GM18870 (cell line): ENCODE results near the gene TRAPPC4.
"Not testable (repeated sequence)": the region's sequence is repeated elsewhere in the genome, so short reads cannot be mapped to it uniquely, and the experiment has no call there.

Experiments used
- ATAC-seq: cut with Tn5 transposase; IDR thresholded peaks from one replicate; pipeline ENCODE4 v1.9.1; 2021; ENCODE audit warnings: moderate library complexity; ENCODE audit not compliant: unreplicated experiment

The TRAPPC4 gene, protein sequence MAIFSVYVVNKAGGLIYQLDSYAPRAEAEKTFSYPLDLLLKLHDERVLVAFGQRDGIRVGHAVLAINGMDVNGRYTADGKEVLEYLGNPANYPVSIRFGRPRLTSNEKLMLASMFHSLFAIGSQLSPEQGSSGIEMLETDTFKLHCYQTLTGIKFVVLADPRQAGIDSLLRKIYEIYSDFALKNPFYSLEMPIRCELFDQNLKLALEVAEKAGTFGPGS

DNA sequence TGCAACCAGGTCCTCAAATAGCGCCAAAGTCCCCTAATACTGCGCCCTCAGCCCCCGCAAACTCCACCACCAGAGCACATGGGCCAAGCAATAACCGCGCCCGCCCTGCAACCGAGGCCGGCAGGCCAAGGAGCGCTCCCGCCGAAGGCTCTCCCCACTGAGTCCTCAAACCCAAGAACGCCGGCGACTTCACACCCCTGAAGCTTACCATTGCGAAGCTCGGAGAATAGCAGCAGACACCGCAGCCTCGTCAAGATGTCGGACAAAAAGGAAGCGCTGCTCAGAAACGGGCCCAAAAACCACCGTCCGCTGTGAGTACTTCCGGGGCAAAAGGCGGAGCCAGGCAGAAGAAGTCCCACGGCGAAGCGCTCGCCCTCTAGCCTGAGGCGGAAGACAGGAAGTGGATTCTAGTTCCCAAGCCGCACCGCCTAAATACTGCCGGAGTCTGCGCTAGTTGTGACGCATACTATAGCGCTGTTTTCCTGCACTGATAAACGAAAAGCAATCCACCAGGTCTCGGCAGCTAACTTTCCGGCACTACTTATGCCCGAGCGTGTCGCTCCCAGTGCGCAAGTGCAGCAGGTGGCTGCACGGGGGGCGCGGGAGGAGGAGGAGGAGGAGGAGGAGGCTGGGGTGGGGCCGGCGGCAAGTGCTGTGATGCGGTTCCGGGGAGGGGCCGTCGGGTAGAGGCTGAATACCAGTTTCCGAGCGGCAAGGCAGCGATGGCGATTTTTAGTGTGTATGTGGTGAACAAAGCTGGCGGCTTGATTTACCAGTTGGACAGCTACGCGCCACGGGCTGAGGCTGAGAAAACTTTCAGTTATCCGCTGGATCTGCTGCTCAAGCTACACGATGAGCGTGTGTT, at the start of gene TRAPPC4, which contains the start of gene RPS25:
Gene TRAPPC4, plus strand, starts transcription at position 693 of the 865 bp plus-strand sequence. Its CDS starts 30 bp downstream, at position 723.
Gene RPS25, minus strand, starts transcription at position 270 of the 865 bp plus-strand sequence. Its CDS starts 59 bp downstream, at position 211.
- peak; percentile 85 for ATAC-seq

DNA sequence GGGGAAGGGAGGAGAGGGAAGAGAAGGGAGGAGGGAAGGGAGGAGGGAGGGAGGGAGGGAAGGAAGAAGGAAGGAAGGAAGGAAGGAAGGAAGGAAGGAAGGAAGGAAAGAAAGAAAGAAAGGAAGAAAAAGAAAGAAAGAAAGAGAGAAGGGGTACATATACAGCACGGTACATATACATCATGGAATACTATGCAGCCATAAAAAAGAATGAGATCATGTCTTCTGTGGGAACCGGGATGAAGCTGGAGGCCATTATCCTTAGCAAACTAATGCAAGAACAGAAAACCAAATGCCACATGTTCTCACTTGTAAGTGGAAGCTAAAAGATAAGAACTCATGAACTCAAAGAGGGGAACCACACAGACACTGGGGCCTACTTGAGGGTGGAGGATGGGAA, 49.1 kb upstream of the TRAPPC4 start:
- ATAC-seq = not testable (repeated sequence)

DNA sequence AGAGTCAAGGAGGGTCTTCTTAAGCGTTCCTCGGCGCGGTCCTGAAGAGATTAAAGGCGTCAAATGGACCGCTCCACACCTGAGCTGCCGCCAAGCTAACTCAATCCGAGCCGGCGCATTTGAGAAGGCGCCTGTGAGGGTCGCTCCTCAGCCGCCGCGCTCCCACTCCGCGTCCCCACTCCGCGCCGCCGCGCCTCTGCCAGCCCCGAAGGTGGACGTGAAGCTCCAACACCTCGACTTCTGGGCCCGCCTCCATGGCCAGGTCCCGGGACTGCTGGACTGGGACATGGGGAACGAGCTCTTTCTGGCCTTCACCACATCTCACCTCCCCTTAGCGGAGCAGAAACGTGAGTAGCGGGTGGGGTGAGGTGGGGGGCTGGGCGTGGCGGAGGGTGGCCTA, 46.9 kb upstream of the TRAPPC4 start, which contains the start of gene FOXR1:
Gene FOXR1, plus strand, starts transcription at position 116 of the 400 bp plus-strand sequence. Its CDS starts 171 bp downstream, at position 287.
- ATAC-seq = no peak

DNA sequence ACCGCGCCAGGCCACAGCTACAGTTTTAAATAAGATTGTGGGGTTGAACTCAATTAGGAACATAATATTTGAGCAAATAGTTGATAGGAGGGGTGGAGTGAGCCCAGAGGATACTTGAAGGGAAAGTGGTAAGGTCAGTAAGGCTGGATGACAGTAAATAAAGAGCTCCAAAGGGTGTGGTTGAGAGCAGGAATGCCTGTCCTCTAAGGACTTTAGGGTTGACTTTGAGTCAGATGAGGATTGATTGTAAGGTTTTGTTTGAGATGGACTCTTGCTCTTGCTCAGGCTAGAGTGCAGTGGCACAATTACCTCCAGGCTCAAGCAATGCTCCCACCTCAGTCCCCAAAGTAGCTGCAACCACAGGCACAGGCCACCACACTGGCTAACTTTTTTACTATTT, 44.6 kb upstream of the TRAPPC4 start:
- ATAC-seq = no peak

DNA sequence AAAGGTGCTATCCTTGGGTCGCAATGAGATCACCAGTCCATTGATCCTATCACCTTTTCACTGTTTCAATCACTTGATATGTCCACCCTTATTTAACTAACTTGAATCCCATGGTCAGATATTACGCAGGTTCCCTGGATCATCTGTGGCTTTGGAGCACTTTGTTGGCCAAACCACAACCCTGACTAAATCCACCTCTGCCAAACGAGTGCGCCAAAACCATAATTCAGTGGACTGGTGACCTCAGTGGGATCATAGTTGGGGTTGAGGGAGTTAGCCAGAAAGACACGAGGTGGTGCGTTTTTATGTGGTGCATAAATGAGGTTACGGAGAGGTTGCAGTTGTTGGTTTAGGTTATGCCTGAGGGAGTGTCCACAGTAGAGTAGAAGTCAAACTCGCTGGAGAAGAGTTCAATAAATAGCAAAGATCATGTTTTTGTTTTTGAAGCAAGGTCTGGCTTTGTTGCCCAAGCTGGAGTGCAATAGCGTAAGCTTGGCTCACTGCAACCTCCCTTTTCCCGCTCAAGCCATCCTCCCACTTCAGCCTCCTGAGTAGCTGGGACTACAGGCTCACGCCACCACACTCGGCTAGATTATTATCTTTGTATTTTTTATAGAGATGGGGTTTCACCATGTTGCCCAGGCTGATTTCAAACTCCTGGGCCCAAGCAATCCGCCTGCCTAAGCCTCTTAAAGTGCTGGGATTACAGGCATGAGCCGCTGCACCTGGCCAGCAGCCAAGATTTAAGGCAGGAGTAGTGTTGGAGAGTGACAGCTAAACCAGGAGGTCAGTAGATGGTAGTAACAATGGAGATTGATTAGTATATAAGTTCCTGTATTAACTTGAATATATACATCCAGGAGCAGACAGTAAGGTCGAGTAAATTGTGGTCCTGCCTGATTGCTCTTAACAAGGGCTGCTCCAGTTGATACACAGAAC, 42.5 kb upstream of the TRAPPC4 start:
- ATAC-seq = no peak

DNA sequence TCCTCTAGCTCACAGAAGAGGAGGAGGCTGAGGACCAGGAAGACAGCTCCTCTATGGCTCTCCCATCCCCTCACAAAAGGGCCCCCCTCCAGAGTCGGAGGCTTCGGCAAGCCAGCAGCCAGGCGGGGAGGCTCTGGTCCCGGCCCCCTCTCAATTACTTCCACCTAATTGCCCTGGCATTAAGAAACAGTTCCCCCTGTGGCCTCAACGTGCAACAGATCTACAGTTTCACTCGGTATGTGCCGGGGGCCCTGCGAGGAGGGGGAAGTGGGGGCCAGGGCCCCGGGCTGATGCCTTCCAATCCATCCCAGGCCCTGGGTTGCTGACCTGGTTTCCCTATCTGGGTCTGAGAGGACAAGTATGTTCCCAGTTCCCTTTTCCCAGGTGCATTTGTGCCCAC, 39.1 kb upstream of the TRAPPC4 start:
- ATAC-seq = no peak

DNA sequence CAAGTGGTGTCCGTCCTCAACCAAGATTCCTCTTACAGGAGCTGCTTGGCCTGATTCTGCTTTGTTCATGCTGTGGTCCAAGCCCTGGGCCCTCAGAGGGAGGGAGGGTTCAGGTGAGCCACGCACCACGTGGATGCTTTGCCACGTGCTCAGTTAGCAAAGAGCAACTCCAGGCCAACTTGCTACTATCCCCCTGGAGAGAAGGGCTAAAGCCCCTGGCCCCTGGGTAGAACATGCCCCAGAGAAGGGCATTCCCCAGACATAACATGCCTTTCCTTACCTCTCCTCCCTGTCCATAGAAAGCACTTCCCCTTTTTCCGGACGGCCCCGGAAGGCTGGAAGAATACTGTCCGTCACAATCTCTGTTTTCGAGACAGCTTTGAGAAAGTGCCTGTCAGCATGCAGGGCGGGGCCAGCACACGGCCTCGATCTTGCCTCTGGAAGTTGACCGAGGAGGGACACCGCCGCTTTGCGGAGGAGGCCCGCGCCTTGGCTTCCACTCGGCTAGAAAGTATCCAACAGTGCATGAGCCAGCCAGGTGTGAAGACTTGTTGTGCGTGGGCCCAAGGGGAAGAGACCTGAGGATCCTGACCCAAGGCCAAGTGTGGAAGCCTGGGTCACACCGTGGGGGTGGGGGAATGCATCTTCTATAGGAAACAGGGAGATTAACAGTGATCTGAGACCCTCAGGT, 38.2 kb upstream of the TRAPPC4 start:
- ATAC-seq = no peak

DNA sequence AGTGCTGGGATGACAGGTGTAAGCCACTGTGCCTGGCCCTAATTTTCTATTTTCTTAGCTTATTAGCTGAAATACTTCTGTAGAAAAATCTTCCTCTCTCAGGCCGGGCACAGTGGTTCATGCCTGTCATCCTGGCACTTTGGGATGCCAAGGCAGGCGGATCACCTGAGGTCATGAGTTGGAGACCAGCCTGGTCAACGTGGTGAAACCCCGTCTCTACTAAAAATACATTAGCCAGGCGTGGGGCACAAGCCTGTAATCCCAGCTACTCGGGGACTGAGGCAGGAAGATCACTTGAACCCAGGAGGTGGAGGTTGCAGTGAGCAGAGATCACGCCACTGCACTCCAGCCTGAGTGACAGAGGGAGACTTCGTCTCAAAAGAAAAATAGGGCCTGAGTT, 34.2 kb upstream of the TRAPPC4 start:
- ATAC-seq = not testable (repeated sequence)

DNA sequence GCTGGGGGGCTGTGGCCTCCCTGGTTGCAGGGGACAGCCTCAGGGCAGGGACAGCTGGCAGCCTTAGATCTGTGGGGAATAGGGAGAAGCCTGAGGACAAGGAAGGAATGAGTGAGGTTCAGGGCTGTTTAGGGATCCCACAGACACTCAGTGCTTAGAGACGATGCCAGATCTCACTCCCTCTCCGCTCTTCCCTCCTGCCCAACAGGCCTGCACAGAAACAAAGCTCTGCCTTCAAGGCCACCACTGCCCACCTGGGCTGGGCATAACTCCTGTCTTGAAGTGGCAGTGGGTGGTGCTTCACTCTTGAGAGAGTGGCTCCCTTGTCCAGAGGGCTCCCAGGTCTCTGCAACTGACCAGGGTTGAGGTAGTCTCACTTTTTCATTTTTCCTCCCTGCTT, 33.7 kb upstream of the TRAPPC4 start:
- no peak for ATAC-seq

DNA sequence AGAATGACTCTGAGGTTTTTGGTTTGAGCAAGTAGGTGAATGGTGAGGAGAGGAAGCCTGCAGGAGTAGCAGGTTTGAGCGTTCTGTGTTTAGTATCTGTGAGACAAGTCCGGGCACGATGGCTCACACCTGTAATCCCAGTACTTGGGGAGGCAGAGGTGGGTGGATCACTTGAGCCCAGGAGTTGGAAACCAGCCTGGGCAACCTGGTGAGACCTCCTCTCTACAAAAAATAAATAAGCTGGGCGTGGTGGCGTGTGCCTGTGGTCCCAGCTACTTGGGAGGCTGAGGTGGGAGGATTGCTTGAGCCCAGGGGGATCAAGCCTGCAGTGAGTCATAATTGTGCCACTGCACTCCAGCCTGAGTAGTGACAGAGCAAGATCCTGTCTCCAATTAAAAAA, 30.3 kb upstream of the TRAPPC4 start:
- ATAC-seq = no peak

DNA sequence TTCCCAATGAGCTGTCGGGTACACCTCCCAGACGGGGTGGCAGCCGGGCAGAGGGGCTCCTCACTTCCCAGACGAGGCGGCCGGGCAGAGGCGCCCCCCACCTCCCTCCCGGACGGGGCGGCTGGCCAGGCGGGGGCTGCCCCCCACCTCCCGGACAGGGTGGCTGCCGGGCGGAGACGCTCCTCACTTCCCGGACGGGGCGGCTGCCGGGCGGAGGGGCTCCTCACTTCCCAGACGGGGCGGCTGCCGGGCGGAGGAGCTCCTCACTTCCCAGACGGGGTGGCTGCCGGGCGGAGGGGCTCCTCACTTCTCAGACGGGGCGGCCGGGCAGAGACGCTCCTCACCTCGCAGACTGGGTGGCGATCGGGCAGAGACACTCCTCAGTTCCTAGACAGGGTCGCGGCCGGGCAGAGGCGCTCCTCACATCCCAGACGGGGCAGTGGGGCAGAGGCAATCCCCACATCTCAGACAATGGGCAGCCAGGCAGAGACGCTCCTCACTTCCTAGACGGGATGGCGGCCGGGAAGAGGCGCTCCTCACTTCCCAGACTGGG, 27.0 kb upstream of the TRAPPC4 start:
- not testable (repeated sequence) for ATAC-seq

DNA sequence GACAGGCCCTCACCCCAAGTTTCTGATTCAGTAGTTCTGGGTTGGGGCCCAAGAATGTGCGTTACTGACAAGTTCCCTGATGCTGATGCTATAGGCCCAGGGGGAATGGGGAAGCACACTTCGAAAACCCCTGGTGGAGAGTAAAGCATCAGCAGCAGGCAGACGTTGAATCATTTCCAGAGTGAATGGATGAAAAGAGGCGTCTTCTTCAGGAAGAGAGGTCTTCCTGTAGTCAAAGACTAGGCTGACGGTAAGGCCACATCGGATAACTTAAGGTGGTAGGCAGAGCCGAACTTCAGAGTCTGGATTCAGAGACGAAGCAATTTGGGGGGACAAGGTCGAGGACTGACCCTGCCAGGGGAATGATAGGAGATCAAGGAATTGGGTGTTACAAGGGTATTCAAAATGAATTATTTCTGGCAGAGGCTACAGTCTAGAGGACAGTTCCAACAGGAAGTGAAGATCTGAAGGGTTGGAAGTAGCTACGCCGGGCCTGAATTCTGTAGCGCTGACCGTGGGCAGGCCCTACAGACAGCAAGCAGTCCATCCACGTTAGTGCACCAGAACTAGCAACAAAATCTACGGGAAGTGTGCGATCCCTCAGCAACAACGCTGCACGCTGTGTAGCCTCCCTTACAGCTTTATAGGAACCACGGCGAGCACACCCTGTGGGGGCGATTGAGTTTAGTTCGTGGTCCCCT, 21.5 kb upstream of the TRAPPC4 start:
- peak; percentile 19 for ATAC-seq

DNA sequence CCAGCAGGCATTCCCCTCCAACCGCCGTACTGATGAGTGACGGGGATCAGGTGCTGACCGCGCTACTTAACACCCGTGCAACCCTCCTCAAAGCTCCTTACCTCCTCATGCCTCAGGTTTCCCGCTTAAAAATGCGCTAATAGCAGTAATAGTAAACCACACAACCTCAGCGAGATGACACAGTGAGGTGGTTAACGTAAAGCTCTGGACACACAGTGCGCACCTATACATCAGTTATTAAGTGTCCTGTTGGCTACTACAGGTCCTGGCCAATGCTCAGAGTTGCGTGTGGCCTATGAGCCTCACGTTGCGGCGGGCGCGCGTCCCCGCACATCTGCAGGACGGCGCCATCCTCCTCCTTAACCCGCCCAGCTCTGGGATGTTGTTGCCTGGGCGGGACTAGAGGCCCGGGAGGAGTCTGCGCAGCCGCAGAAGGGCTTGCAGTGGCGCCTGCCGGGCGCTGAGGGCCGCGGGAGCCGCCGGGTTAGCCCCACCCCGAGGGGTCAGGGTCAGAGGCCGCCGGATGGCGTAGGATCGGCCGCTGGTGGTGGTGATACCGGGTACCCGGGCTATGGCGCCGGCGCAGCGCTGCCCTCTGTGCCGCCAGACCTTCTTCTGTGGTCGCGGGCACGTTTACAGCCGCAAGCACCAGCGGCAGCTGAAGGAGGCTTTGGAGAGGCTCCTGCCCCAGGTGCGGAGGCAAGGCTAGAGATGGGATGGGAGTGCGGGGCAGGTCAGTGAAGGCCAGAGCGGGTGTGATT, 20.8 kb upstream of the TRAPPC4 start, which contains the start of gene CENATAC:
Gene CENATAC, plus strand, starts transcription at position 512 of the 761 bp plus-strand sequence. Its CDS starts 60 bp downstream, at position 572.
- ATAC-seq = peak; percentile 63

DNA sequence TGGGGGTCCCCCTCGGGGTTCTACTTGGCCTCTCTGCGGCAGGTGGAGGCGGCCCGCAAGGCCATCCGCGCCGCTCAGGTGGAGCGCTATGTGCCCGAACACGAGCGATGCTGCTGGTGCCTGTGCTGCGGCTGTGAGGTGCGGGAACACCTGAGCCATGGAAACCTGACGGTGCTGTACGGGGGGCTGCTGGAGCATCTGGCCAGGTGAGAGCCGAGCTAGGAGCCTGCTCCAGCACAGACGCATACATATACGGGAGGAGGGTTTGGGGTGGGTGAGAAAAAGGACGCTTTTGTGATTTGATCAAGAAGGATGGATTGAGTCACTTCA, 20.2 kb upstream of the TRAPPC4 start:
- no peak for ATAC-seq

DNA sequence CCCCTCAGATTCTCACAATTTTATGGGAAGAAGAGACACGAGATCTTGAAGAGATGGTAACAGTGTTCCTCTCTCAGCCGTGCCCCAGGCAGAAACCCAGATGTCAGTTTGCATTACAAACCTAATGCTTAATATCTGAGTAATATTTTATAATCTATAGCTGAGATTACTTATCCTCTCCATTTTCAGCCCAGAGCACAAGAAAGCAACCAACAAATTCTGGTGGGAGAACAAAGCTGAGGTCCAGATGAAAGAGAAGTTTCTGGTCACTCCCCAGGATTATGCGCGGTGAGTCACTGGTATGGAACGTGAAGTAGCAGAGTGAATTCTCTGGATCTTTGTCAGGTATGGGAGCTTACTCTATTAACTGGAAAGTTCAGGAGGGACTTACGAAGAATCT, 19.7 kb upstream of the TRAPPC4 start:
- no peak for ATAC-seq

DNA sequence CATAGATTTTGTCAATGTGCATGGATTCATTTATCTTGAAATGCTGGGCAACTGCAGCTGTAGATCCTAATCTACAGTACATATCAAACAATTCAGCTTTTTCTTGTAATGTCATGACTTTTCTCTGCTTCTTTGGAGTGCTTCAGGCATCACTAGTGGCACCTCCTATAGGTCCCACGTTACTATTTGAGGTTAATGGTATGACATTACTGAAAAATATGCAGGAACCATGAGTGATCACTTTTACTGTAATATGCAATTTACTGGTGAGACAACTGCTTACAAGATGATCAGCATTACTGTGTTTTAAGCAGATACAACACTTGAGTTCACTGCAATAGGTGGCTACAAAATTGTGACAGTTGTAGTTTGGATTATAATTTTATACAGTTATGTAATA, 17.7 kb upstream of the TRAPPC4 start:
- no peak for ATAC-seq

DNA sequence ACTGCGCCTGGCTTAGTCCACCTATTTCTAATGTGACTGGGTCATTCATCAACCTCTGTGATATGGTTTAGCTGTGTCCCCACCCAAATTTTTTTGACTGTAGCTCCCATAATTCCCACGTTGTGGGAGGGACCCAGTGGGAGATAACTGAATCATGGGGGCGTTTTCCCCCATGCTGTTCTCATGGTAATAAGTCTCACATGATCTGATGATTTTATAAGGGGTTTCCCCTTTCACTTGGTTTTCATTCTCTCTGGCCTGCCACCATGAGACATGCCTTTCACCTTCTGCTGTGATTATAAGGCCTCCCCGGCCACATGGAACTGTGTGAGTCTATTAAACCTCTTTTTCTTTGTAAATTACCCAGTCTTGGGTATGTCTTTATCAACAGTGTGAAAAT, 11.9 kb upstream of the TRAPPC4 start:
- no peak for ATAC-seq

DNA sequence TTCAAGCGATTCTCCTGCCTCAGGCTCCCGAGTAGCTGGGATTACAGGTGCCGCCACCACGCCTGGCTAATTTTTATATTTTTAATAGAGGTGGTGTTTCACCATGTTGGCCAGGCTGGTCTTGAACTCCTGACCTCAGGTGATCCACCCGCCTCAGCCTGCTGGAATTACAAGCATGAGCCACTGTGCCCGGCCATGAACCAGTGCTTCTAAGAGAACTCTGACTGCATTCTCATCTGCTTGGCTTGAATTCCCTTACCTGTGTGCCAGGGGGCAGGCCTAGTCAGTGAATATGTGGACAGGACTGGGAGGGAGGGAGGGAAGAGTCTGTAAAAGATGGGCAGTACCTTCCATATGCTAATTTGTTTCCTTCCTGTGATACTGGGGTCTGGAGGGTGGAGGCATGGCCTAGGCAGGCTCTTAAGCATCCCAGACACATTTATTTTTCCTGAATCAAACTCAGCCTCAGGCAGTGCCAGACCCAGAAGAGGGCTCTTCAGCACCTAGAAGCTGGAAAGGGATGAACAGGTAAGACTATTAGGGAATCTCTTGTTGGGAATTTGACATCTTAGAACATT, 7.0 kb upstream of the TRAPPC4 start:
- no peak for ATAC-seq
